Fibroblast of skin of back (primary cell): ENCODE data around the gene MALRD1.

Source experiments
- DNase-seq: peaks from one replicate; pipeline ENCODE4 v3.0.0-alpha.2; 2013

Gene MALRD1

DNA sequence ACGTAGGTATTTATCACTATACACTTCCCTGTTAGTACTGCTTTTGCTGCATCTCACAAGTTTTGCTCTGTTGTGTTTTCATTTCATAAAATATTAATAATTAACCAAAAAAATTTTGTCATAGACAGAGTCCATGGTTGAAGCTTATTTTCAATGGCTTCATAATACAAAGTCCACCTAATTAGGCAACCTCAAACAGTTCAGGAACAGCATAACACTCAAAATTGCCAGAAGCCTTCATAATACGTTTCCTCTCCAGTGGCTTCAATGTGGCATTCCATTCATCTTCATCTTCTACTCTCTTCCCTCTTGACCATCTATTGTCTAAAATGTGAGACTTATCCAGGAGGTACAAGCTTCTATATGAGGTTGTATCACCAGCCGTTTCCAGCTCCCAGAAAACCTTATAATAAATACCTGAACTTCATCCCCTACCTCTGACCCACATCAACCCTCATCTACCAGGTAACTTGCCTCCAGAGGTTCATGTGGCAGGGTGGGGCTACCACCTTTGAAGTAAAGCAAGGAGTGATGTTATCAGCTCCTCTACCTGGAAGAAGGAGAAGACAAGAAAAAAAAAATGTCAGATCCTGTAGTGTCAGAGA, 337.3 kb downstream of the MALRD1 start:
- no peak for DNase-seq

DNA sequence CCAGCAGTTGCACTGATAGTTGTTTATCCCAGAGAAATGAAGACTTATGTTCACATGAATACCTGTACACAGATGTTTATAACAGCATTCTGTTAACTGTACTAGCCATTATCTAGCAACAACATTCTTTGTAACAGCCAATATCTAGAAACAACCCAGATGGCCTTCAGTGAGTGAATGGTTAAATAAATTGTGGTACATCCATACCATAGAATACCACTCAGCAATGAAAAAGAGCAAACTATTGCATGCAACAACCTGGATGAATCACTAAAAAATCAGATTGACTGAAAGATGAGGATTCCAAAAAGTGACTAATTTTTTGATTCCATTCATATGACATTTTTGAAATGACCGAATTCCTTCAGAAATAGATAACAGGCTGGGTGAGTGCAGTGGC, 360.3 kb downstream of the MALRD1 start:
- DNase-seq = no peak

DNA sequence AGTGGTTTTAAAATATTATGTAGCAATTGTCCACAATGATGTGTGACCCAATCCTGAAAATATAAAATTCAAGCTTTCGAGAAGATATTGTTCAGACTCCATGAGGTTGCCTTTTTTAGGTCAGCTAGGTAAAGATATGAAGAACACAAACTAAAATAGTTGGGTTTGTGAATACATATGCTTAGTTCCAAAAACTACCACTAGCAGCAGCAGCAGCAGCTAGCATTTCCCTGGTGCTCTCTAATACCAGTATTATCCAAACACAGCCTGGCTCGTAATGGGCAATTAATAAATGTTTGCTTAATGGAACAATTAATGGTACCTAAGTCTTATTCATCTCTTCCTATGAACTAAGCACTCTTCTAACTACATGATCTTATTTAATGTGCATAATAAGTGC, 362.5 kb downstream of the MALRD1 start:
- no peak for DNase-seq

DNA sequence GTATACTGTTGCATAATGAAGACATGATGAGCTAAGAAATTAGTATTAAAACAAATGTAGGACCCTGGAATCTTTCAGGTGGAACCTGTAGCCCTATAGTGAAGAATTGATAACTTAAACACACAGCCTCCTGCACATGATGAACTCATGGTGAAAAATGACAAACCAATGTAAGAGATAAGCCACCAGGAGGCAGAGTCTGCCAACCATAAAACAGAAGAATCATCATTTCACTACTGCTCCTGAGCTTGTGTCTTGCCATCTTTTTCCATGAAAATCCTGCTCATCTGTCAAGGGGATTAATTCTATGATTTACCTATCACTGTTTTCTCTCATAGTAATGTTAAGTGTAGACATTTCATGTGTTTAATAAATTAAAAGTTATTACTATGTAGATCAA, 363.9 kb downstream of the MALRD1 start:
- peak; percentile 17 for DNase-seq

DNA sequence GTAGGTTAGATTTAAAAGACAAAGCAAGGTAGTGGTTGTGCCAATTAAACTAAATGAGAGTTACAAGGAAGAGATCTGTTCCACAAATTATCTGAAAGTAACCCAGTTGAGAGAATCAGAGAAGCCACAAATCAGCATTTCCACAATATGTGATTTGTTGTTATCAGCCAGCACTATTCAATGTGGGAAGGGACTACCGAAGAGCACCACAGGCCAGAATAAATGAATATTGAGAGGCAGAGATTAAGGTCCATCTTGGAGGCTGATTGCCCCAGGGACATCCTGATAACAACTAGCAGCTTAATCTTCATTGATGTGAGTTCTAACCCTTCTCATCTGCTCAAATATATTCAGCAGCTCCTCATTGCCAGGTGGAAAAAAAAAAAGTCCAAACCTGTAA, 367.6 kb downstream of the MALRD1 start:
- no peak for DNase-seq

DNA sequence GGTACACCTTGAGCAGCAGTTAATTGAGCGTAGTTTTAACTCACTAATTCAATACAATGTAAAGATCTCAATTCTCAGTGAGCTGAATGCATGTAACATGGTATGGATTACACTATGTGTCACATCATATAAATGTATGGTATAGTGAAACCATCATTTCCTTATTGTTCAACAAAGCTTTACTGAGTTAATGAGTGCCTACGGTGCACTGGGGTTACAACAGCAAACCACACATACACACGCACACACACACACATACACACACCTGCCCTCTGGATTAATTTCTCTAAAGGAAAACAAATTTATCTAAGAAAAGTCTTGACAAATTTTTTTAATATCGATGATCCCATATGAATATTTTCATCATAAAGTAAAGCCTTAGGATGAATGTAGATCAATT, 369.1 kb downstream of the MALRD1 start:
- no peak for DNase-seq

DNA sequence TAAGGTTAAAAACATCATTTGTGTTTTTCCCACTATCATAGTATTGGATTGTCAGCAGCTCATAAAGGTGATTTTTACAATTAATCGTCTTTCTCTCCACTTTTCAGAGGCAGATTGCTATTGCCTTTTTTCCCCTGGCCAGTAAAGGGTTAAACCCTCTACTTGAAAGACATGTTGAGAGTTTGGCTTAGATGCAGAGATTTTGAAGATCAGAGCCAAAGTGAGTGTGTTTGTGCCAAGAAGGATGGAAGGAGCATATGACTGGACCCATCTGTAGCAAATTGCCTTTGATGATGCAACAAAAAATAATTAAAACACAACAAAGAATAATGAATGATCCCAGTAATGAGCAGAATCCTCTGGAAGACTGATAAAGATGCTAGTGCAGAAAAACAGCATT, 373.1 kb downstream of the MALRD1 start:
- no peak for DNase-seq

DNA sequence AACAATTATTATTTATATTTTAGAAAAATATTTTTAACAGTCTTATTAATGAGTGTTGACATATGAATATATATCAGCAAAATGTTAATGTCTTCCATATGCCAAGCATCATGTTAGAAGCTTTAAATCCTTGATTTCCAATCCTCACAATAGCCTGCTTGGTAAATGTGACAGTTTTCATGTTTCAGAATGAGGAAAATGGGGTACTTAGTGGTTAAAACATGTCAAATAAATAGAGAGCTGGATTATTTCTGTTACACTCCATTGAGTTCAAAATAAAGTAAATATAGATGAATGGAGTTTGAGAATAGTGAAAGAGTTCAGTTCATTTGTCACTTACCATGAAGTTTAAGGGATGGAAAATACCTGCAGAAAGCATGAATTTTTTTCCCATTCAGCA, 377.4 kb downstream of the MALRD1 start:
- DNase-seq = no peak

DNA sequence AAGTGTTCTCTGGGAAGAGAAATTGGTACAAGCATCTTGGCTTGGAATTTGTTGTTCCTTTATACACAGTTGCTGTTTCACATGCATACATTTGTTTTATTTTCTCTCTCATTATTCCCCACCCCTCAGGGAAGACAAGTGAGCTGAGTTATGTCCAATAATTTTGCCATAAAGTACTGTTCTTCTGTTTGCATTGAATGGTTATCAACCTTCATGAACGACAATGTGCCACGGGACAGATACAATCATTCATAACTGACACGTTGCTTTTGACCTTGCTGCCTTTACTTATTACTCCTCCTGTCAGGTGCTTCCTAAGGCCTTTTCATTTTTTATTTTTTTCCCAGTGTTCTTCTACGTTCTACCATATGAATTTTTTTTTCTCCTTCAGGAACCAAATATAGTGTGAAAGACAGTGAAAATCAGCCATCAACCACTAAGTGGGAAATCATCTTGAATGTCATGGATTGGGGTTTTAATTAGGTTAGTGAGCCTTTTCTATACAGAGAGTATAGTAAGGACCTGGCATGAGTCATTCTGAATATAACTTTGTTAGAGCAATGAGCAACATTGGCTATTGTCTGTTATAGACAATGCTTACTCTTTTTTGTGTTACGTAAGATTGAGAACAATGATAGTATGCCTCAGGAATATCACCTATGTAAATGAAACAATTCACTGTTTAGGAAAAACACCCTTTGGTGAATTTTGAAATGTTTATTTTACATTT, 383.2 kb downstream of the MALRD1 start:
- DNase-seq = no peak

DNA sequence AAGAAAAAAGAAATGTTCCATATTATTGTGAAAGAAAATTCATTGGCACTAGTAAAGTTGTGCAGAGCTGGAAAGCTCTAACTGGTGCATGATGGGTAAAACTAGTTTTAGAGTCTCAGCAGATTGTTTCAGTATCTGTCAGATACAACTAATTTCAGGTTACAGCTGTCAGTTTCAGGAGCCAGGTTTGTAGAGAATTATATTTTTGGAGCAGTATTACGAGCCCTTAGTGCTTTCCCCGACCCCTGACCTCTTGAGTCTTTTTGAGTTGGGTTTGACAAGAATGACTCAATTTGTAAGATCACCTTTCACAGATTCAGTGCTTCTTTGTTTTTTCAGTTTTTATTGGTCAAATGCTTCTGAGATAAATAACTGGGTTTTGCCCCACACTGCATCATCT, 401.3 kb downstream of the MALRD1 start:
- no peak for DNase-seq

DNA sequence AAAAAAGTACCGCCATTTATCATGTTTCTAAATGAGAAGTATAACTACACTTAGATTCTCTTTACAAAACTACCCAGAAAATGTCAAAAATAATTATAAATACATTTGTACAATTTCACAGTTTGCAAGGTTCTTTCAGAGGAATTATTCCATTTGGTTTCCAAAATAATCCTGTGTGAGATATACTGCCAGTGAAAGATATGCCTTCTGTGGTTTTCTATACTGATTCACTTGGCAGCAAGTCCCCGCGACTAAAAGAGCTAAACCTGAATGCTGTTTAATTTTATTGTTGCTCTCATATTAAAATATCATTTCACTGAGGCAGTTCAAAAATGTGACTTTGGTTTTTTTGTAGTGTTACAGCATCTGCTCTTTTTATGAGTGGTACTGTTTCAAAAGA, 402.8 kb downstream of the MALRD1 start:
- DNase-seq = no peak

DNA sequence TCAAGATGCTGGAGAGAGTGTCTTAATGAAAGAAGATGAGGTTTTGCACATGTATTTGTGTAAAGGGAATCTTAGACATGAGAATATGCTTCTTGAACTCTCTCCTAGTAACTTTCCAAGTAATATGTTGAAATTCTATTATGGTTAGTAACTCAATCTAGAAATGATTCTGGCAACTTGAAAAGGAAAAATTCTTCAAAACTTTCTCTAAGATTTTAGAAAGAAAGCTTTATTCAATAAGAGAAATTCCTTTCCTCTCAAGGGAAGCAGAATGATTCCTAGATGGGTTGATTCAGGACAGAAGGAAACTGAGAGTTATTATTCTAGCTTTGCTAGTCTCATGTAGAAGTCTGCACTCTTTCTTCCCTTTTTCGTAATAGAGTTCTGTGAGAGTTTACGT, 403.3 kb downstream of the MALRD1 start:
- DNase-seq = no peak

DNA sequence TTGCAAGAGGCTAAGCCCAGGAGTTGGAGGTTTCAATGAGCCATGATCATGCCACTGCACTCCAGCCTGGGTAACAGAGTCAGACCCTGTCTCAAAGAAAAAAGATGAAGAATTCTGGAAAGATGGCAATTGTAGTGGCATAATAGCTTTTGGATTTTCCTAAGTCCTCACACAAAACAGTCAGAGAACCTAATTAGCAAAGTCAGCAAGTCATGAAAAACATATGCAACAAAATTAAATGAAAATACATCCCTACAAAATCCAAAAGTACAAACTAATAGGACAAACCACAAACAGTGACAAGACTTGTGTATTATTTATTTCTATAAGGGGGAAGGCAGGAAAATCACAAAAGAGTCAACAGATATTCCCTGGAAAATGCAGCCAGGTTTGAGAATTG, 405.4 kb downstream of the MALRD1 start:
- no peak for DNase-seq

DNA sequence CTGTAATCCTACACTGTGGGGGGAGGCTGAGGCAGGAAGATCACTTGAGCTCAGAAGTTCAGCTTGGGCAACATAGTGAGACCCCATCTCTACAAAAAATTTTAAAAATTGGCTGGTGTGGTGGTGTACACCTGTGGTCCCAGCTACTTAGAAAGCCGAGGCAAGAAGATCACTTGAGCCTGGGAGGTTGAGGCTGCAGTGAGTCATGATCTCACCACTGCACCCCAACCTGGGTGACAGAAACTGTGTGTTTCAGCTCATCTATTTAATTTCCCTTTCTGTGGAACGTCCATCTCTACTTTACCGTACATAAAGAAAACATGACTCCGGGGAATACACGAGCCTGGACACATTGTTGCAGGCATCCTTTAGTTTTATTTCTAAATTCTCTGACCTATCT, 413.0 kb downstream of the MALRD1 start:
- DNase-seq = no peak

DNA sequence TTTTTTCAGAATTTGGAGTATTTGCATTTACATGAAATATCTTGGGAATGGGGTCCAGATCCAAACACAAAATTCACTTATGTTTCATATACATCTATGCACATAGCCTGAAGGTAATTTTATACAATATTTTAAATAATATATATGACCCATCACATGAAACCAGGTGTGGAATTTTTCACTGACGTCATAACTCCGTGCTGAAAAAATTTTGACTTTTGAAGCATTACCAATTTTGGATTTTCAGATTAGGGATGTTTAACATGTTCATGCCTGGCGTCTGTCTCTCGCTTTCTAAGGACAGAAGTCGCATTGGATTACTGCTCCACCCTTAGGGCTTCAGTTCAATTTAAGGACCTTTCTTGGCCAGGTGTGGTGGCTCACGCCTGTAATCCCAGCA, 418.1 kb downstream of the MALRD1 start:
- no peak for DNase-seq

DNA sequence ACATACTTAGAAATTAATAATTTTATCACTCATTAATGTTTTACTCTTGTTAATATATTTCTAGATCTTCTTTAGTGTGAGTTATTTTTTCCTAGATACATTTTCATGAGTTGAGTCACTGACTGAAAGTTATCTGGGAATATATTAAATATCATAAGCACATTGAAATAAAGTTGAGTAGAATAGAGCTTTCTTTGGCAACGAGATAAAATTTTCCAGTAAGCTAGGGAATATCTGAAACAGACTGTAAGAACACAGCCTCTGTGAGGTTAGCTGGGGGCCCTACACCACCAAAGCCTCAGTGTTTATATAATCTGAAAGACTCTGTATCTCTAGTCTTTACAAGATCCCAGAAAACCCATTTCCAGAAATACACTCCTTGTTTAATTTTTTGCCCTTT, 419.8 kb downstream of the MALRD1 start:
- DNase-seq = no peak

DNA sequence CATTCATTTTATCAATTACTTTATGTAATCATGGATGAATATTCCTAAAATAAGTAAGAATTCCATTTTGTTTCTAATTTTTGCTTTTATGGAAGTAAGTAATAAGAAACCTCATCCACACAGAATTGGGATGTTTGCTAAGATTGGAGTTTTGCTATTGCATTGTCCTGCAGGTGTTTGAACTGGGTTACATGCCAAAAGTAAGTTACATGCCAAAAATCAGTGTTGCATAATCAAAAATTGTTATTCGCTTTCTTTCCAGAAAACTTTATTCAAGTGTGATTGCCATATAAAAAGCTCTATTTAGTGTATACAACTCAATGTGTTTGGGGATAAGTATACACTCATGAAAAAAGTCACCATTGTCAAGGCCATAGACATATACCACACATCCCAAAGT, 420.9 kb downstream of the MALRD1 start:
- DNase-seq = no peak

DNA sequence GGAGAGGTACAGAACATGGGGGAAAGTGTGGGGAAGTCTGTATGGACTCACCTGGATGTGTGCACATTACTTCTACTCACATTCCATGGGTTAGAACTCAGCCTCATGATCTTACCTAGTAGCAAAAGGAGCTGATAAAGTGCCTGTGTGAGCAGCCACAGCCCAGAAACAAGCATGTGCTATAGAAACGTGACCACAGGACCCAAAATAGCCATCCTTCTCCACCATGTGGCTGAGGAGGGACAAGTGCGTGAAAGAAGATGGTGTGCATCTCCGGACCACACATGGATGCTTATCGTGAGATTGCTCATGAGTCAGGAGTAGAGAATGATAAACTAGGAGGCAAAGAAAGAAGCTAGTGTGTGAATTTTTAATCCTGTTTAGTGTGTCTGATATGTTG, 431.3 kb downstream of the MALRD1 start:
- no peak for DNase-seq

DNA sequence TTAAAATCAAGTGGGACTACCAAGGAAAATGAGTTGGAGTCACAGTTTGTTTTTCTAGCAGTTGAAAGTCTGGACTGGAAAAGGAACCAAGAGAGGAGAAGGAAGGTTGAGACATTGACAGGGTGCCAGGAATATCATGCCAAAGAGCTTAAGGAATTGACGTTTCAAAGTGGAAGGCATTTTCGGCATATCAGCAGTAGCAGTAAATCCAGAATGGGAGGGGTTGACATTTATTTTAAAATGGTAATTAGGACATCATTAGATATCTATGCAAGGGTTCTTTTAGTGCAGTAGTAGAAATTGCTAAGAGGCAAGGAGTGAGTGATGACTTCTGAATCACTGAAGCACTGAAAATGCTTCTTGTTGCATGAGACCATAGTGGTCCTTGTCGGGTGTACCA, 431.8 kb downstream of the MALRD1 start:
- no peak for DNase-seq

DNA sequence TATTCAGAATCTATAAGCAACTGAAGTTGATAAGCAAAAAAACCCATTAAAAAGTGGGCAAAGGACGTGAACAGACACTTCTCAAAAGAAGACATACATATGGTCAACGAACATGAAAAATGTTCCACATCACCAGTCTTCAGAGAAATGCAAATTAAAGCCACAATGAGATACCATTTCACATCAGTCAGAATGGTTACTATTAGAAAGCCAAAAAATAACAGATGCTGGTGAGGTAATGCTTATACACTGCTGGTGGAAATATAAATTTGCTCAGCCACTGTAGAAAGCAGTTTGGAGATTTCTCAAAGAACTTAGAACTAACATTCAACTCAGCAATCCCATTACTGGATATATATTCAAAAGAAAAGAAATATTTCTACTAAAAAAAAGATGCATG, 434.8 kb downstream of the MALRD1 start:
- no peak for DNase-seq

DNA sequence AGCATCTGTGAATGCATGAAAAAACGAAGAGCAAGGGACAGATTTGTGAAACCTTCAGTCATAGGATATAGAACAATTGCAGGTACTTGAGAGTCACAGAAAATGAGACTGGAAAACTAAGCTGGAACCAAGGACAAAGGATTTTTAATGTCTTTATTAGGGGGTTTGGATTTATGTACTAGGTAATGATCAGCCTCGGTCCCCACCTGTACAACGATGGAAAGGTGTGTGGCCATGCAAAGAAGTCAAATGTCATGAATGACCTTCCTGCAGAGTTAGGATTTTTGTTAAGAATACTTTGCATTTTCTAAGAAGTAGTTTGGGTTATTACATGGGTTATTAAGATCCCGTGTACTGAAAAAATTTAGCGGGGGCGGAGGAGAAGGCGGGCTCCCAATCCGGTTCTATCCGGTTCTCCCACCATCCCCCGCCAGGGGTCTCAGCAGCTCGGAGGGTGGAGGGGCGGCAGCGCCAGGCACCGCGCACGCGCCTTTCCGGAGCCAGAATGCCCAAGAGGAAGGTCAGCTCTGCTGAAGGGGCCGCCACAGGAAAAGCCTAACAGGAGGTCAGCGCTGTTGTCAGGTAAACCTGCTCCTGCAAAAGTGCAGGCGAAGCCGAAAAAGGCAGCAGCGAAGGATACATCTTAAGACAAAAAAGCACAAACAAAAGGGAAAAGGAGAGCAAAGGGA, 440.1 kb downstream of the MALRD1 start:
- peak; percentile 37 for DNase-seq

DNA sequence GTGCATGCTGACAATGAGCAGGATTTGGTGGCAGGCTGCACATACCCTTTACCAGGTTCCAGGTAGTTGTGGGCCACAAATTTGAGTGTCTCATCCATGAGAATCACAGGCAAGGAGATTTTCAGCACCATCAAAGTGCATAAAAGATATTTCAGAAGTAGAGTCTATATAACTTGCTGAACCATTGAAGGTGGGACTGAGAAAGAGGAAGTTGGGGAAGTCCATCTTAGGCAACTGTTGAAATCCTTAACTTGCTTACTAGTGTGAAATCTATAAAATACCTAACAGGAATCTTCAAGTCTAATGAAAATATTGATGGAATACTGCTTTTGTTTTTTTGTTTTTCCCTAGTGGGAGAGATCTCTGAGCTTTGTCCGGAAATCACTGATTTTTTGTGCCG, 442.6 kb downstream of the MALRD1 start:
- no peak for DNase-seq

DNA sequence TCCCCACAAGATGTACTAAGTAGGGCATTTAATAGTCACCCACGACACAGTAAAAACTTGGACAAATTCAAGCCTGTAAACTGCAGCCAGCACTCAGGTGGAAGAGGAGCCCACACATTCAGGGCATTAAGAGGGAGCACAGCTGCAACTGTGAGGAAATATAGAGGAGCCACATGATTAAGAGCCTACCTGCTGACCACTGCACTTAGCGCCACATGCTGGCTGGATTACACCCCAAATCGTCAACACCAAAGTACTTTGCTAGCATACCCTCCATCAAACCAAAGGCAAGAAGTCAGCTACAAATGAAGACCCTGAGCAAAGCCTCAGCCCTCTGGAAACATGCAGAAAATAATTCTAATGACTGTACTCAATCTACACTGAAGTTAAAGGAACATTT, 445.3 kb downstream of the MALRD1 start:
- DNase-seq = no peak

DNA sequence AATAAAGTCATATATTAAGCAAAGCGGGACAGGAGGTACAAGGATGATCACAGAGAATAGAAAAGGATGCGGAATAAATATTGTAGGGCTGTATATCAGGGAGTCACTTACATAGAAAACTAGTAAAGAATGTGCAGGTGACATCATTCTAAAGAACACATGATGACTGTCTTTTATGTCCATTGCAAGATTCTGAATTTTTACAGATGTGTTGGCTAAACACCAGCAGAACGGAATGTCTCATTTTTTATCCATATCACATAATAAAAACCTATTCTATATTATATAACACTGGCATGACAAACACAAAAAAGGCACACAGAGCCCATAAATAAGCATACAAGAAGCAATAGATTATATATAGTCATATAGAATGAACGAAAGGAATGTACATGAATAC, 448.4 kb downstream of the MALRD1 start:
- DNase-seq = no peak
